Measurements from ENCODE around the gene NPLOC4. TPM values are rescaled to one million over a fixed set of nuclear protein-coding genes. Genes with fewer than 3 reads are reported as not detected.

The NPLOC4 gene
- total and polyA plus RNA-seq, 9 of the 15 experiments (the other 6 are each of a cell fraction or from before 2014, with no cell fraction given) = 1.5 to 116 (median 64.5) TPM

GRCh38 chr17:81564778-81565177 is 72.1 kb downstream of the NPLOC4 start (continued):
- TF ChIP-seq CEBPG (CRISPR knock-in tag; IDR thresholded peaks at IDR 0.05) = no peak
- TF ChIP-seq CEBPG (tag; conservative IDR thresholded peaks at IDR 0.05 in 1 of 2, IDR thresholded peaks at IDR 0.05 in 1 of 2) = no peak
- TF ChIP-seq ZNF77 (CRISPR knock-in tag; IDR thresholded peaks at IDR 0.05) = no peak

- H3K4me1 ChIP-seq (replicated peaks in 1 of 2; ENCODE audit: control insufficient read depth in 2 of 2, insufficient read depth in 2 of 2, low read length in 2 of 2) = 0 out of 5 replicates have a peak, but pooled peaks cover 0 to 3% of the 10 kb centered on the region in 2 experiments
- POLR2A ChIA-PET = no interaction called here
- BruUV-seq (replicated peaks) = no TSS peak
- H3K79me2 ChIP-seq (ENCODE audit: control insufficient read depth, insufficient read depth, low read length) = no peaks in the 10 kb centered on the region
- no peak overlapping the region for H3K4me2 ChIP-seq (ENCODE audit: insufficient read depth, low read length)
- no peaks in the 10 kb centered on the region for H3K9me3 ChIP-seq (replicated peaks; ENCODE audit: control insufficient read depth, insufficient read depth, low read depth, low read length)
- H4K20me1 ChIP-seq (replicated peaks; ENCODE audit: control insufficient read depth, insufficient read depth, low read length) = 0 out of 2 replicates have a peak, but pooled peaks cover 5% of the 10 kb centered on the region
- H3K9ac ChIP-seq (ENCODE audit: insufficient read depth in 1 of 2, low read depth in 2 of 2, low read length in 2 of 2) = no peak overlapping the region
- H3K4me3 ChIP-seq = no peak overlapping the region
- H3K36me3 ChIP-seq (ENCODE audit: control insufficient read depth, insufficient read depth, low read length) = peaks cover 97% of the 10 kb centered on the region
- H3K27me3 ChIP-seq (ENCODE audit: control insufficient read depth in 2 of 2, insufficient read depth in 2 of 2, low read length in 2 of 2) = no peaks in the 10 kb centered on the region
- H3K27ac ChIP-seq (ENCODE audit: extremely low read depth, low read depth, low read length) = no peak overlapping the region
- intact Hi-C loops (cut with micrococcal nuclease) = no loop called here
- no peak overlapping the region for H2AFZ ChIP-seq (ENCODE audit: low read depth, low read length)
- ATAC-seq (no peak), FAIRE-seq (no peak), DNase-seq (ENCODE audit: extremely low read depth in 1 of 4, low spot score in 3 of 4) (no peak)
- in situ Hi-C loops (cut with MboI) = no loop called here
- TF ChIP-seq CEBPB (tag; IDR thresholded peaks at IDR 0.05) = 0 out of 2 replicates have a peak, but pooled peaks have one; percentile 14
- no peak for TF ChIP-seq HDGF (IDR thresholded peaks at IDR 0.05)
- H3K9me1 ChIP-seq (ENCODE audit: control insufficient read depth, insufficient read depth, low read length) = no peaks in the 10 kb centered on the region
- WGBS (ENCODE audit: insufficient coverage, low coverage, missing lambda C conversion rate) = 92% methylated on average over 8 of the region's 10 CpGs
- CTCF ChIA-PET (ENCODE audit: low intra/inter-chr PET ratio) = no interaction called here
Observed at GRCh38 chr17:81563861-81564586, 72.9 kb downstream of the NPLOC4 start.

Measured in K562 (cell line).